ENCODE data around the gene ZNF254. TPM values are rescaled to one million over a fixed set of nuclear protein-coding genes. Genes with fewer than 3 reads are reported as not detected.
"Not testable (repeated sequence)": the region's sequence is repeated elsewhere in the genome, so short reads cannot be mapped to it uniquely, and the experiment has no call there.

ZNF254 gene
- total RNA-seq, 2 experiments from 2014 or later, result 9.9 to 10.2 TPM

- peaks cover 15% of the 10 kb centered on the region for H3K9me3 Mint-ChIP-seq
- no peak overlapping the region for H3K27ac Mint-ChIP-seq
- POLR2A ChIA-PET, result no interaction called here
- H3K36me3 Mint-ChIP-seq (ENCODE audit: low read depth), result peaks cover 22% of the 10 kb centered on the region
- no peaks in the 10 kb centered on the region for H3K27me3 Mint-ChIP-seq
- CTCF ChIA-PET, result no interaction called here
- H3K4me3 Mint-ChIP-seq, result no peak overlapping the region
- DNase-seq, result no peak
- H3K4me1 Mint-ChIP-seq, result no peaks in the 10 kb centered on the region
Observed at GRCh38 chr19:24081056-24081455, 5.9 kb upstream of the ZNF254 start.

- Mint-ChIP-seq H3K9me3 (peaks cover 43% of the 10 kb centered on the region), H3K4me1 (peaks cover 7% of the 10 kb centered on the region), H3K27ac (no peak overlapping the region), H3K36me3 (ENCODE audit: low read depth) (peaks cover 68% of the 10 kb centered on the region), H3K27me3 (no peaks in the 10 kb centered on the region), H3K4me3 (no peak overlapping the region)
- ChIA-PET CTCF (interaction anchor here (1.4 kb wide), 1 partner anchor 11 kb away, joined by 4 read pairs; the partner anchor contains the start of gene ZNF254), POLR2A (no interaction called here)
- no peak for DNase-seq
Observed at GRCh38 chr19:24098359-24098758, 11.4 kb downstream of the ZNF254 start.

- DNase-seq, result no peak
- POLR2A ChIA-PET, result no interaction called here
- H3K27ac Mint-ChIP-seq, result no peak overlapping the region
- peaks cover 71% of the 10 kb centered on the region for H3K36me3 Mint-ChIP-seq (ENCODE audit: low read depth)
- H3K27me3 Mint-ChIP-seq, result no peaks in the 10 kb centered on the region
- H3K4me3 Mint-ChIP-seq, result no peak overlapping the region
- CTCF ChIA-PET, result interaction anchor here (1.1 kb wide), 1 partner anchor 13 kb away, joined by 3 read pairs; the partner anchor contains the start of gene ZNF254
- peaks cover 41% of the 10 kb centered on the region for H3K9me3 Mint-ChIP-seq
- peaks cover 5% of the 10 kb centered on the region for H3K4me1 Mint-ChIP-seq
Observed at GRCh38 chr19:24099829-24100228, 12.8 kb downstream of the ZNF254 start.

- peaks cover 71% of the 10 kb centered on the region for H3K36me3 Mint-ChIP-seq (ENCODE audit: low read depth)
- H3K4me3 Mint-ChIP-seq, H3K4me1 Mint-ChIP-seq, DNase-seq, H3K27me3 Mint-ChIP-seq, POLR2A ChIA-PET, H3K27ac Mint-ChIP-seq: not testable (repeated sequence)
- peaks cover 34% of the 10 kb centered on the region for H3K9me3 Mint-ChIP-seq
- CTCF ChIA-PET, result interaction anchor here (0.7 kb wide), 1 partner anchor 124 kb away, joined by 3 read pairs; no protein-coding TSS in a partner anchor
Observed at GRCh38 chr19:24100597-24100996, 13.6 kb downstream of the ZNF254 start.

GRCh38 chr19:24101459-24102115 lies 14.6 kb downstream of the ZNF254 start:
- Mint-ChIP-seq H3K9me3 (peaks cover 35% of the 10 kb centered on the region), H3K4me3 (no peak overlapping the region)

GRCh38 chr19:24127601-24128000 lies 40.6 kb downstream of the ZNF254 start:
- Mint-ChIP-seq H3K4me3 (no peak overlapping the region), H3K4me1 (no peaks in the 10 kb centered on the region), H3K27me3 (no peaks in the 10 kb centered on the region), H3K36me3 (ENCODE audit: low read depth) (peaks cover 58% of the 10 kb centered on the region), H3K9me3 (peaks cover 61% of the 10 kb centered on the region), H3K27ac (no peak overlapping the region)
- no peak for DNase-seq
- ChIA-PET POLR2A (no interaction called here), CTCF (no interaction called here)

More at GRCh38 chr19:24101459-24102115, 14.6 kb downstream of the ZNF254 start:
- Mint-ChIP-seq H3K27me3 (no peaks in the 10 kb centered on the region), H3K36me3 (ENCODE audit: low read depth) (peaks cover 71% of the 10 kb centered on the region), H3K27ac (no peak overlapping the region), H3K4me1 (no peaks in the 10 kb centered on the region)
- POLR2A ChIA-PET, result no interaction called here
- DNase-seq, result no peak
- CTCF ChIA-PET, result no interaction called here

GRCh38 chr19:24140099-24140498 lies 53.1 kb downstream of the ZNF254 start:
- H3K9me3 Mint-ChIP-seq, result peaks cover 48% of the 10 kb centered on the region
- H3K36me3 Mint-ChIP-seq (ENCODE audit: low read depth), result peaks cover 22% of the 10 kb centered on the region
- POLR2A ChIA-PET, result no interaction called here
- no peaks in the 10 kb centered on the region for H3K27me3 Mint-ChIP-seq
- no peak overlapping the region for H3K27ac Mint-ChIP-seq
- CTCF ChIA-PET, result no interaction called here
- no peaks in the 10 kb centered on the region for H3K4me1 Mint-ChIP-seq
- no peak for DNase-seq
- H3K4me3 Mint-ChIP-seq, result no peak overlapping the region

- Mint-ChIP-seq H3K27ac (no peak overlapping the region), H3K36me3 (ENCODE audit: low read depth) (peaks cover 21% of the 10 kb centered on the region), H3K4me3 (no peak overlapping the region), H3K9me3 (peaks cover 48% of the 10 kb centered on the region), H3K27me3 (no peaks in the 10 kb centered on the region), H3K4me1 (no peaks in the 10 kb centered on the region)
- DNase-seq, result no peak
- POLR2A ChIA-PET, result interaction anchor here (0.6 kb wide), 1 partner anchor 813 kb away, joined by 3 read pairs; no protein-coding TSS in a partner anchor
- CTCF ChIA-PET, result no interaction called here
Observed at GRCh38 chr19:24140591-24140990, 53.6 kb downstream of the ZNF254 start.

- Mint-ChIP-seq H3K4me3 (no peak overlapping the region), H3K27me3 (no peaks in the 10 kb centered on the region), H3K27ac (no peak overlapping the region), H3K9me3 (peaks cover 43% of the 10 kb centered on the region), H3K4me1 (no peaks in the 10 kb centered on the region), H3K36me3 (ENCODE audit: low read depth) (peaks cover 17% of the 10 kb centered on the region)
- DNase-seq, result no peak
- CTCF ChIA-PET, result no interaction called here
- POLR2A ChIA-PET, result no interaction called here
Observed at GRCh38 chr19:24141612-24142011, 54.6 kb downstream of the ZNF254 start.

GRCh38 chr19:24142771-24143170 lies 55.8 kb downstream of the ZNF254 start:
- CTCF ChIA-PET, result no interaction called here
- H3K27me3 Mint-ChIP-seq, result no peaks in the 10 kb centered on the region
- peaks cover 9% of the 10 kb centered on the region for H3K36me3 Mint-ChIP-seq (ENCODE audit: low read depth)
- POLR2A ChIA-PET, result no interaction called here
- H3K27ac Mint-ChIP-seq, result no peak overlapping the region
- no peak for DNase-seq
- H3K9me3 Mint-ChIP-seq, result peaks cover 35% of the 10 kb centered on the region
- H3K4me1 Mint-ChIP-seq, result no peaks in the 10 kb centered on the region
- H3K4me3 Mint-ChIP-seq, result no peak overlapping the region

- Mint-ChIP-seq H3K4me1 (no peaks in the 10 kb centered on the region), H3K9me3 (peaks cover 40% of the 10 kb centered on the region), H3K27me3 (no peaks in the 10 kb centered on the region), H3K27ac (no peak overlapping the region), H3K36me3 (ENCODE audit: low read depth) (no peaks in the 10 kb centered on the region), H3K4me3 (no peak overlapping the region)
- ChIA-PET CTCF (no interaction called here), POLR2A (no interaction called here)
- no peak for DNase-seq
Observed at GRCh38 chr19:24159707-24160106, 72.7 kb downstream of the ZNF254 start.

GRCh38 chr19:24166055-24166454 lies 79.1 kb downstream of the ZNF254 start:
- Mint-ChIP-seq H3K4me1 (no peaks in the 10 kb centered on the region), H3K27ac (no peak overlapping the region), H3K36me3 (ENCODE audit: low read depth) (no peaks in the 10 kb centered on the region), H3K27me3 (no peaks in the 10 kb centered on the region), H3K9me3 (peaks cover 54% of the 10 kb centered on the region), H3K4me3 (no peak overlapping the region)
- POLR2A ChIA-PET, result no interaction called here
- DNase-seq, result no peak
- CTCF ChIA-PET, result no interaction called here

- ChIA-PET POLR2A (no interaction called here), CTCF (no interaction called here)
- H3K9me3 Mint-ChIP-seq, result peaks cover 36% of the 10 kb centered on the region
- no peak for DNase-seq
- no peaks in the 10 kb centered on the region for H3K27me3 Mint-ChIP-seq
- no peaks in the 10 kb centered on the region for H3K36me3 Mint-ChIP-seq (ENCODE audit: low read depth)
- H3K27ac Mint-ChIP-seq, result no peak overlapping the region
- no peaks in the 10 kb centered on the region for H3K4me1 Mint-ChIP-seq
- H3K4me3 Mint-ChIP-seq, result no peak overlapping the region
Observed at GRCh38 chr19:24173882-24174281, 86.9 kb downstream of the ZNF254 start.

GRCh38 chr19:24177686-24178085 lies 90.7 kb downstream of the ZNF254 start:
- POLR2A ChIA-PET, result no interaction called here
- Mint-ChIP-seq H3K9me3 (peaks cover 31% of the 10 kb centered on the region), H3K27ac (no peak overlapping the region), H3K36me3 (ENCODE audit: low read depth) (no peaks in the 10 kb centered on the region), H3K27me3 (no peaks in the 10 kb centered on the region), H3K4me3 (no peak overlapping the region), H3K4me1 (no peaks in the 10 kb centered on the region)
- CTCF ChIA-PET, result no interaction called here
- no peak for DNase-seq
